HG03280 (cell line): ENCODE measurements around the gene NPHP4.

ENCODE experiments used
- ATAC-seq: cut with Tn5 transposase; IDR thresholded peaks from one replicate; pipeline ENCODE4 v1.9.1; 2021; ENCODE audit warnings: mild to moderate bottlenecking, moderate library complexity; ENCODE audit not compliant: unreplicated experiment

The NPHP4 gene

GRCh38 chr1:5884110-5884509 lies 108.1 kb downstream of the NPHP4 start:
- ATAC-seq, result no peak

GRCh38 chr1:5883129-5884048 lies 108.8 kb downstream of the NPHP4 start:
- ATAC-seq, result no peak

- no peak for ATAC-seq
These were observed 109.7 kb downstream of the NPHP4 start for GRCh38 chr1:5882367-5883128.

- no peak for ATAC-seq
These were observed 110.6 kb downstream of the NPHP4 start for GRCh38 chr1:5881526-5882222.

- ATAC-seq, result no peak
These were observed 111.4 kb downstream of the NPHP4 start for GRCh38 chr1:5880630-5881405.

- no peak for ATAC-seq
These were observed 112.8 kb downstream of the NPHP4 start for GRCh38 chr1:5879421-5879820.

GRCh38 chr1:5878971-5879370 lies 113.3 kb downstream of the NPHP4 start:
- ATAC-seq, result no peak

GRCh38 chr1:5877683-5878530 lies 114.3 kb downstream of the NPHP4 start:
- ATAC-seq, result no peak

- ATAC-seq, result no peak
These were observed 115.2 kb downstream of the NPHP4 start for GRCh38 chr1:5877001-5877400.

GRCh38 chr1:5876094-5876650 lies 116.1 kb downstream of the NPHP4 start:
- ATAC-seq, result no peak

GRCh38 chr1:5875345-5875910 lies 116.8 kb downstream of the NPHP4 start:
- no peak for ATAC-seq

- ATAC-seq, result no peak
These were observed 117.7 kb downstream of the NPHP4 start for GRCh38 chr1:5874416-5875110.

- no peak for ATAC-seq
These were observed 118.7 kb downstream of the NPHP4 start for GRCh38 chr1:5873556-5873955.

- no peak for ATAC-seq
These were observed 119.3 kb downstream of the NPHP4 start for GRCh38 chr1:5872886-5873285.

GRCh38 chr1:5868931-5869500 lies 123.2 kb downstream of the NPHP4 start:
- no peak for ATAC-seq

GRCh38 chr1:5865774-5866173 lies 126.5 kb downstream of the NPHP4 start:
- ATAC-seq, result no peak

- no peak for ATAC-seq
These were observed 127.2 kb downstream of the NPHP4 start for GRCh38 chr1:5865056-5865455.

- no peak for ATAC-seq
These were observed 128.0 kb downstream of the NPHP4 start for GRCh38 chr1:5864256-5864655.
